GM12878 (cell line): Measurements from ENCODE around the gene DTX4. TPM values are rescaled to one million over a fixed set of nuclear protein-coding genes. Genes with fewer than 3 reads are reported as not detected.

Experiments used
- BHLHE40 ChIP-seq, 2 experiments: fragments of 450-650 bp in 1 of 2; IDR thresholded peaks; 2 replicates each; pipeline ENCODE4 v1.6.1; 2011 to 2017; ENCODE audit warnings: low read depth in 2 of 2, borderline replicate concordance in 1 of 2, improper control_type of control experiment in 1 of 2, low read length in 1 of 2, mild to moderate bottlenecking in 1 of 2
- E2F8 ChIP-seq: fragments of 450-650 bp; IDR thresholded peaks from 2 replicates; pipeline ENCODE4 v1.6.1; 2018; ENCODE audit warnings: mild to moderate bottlenecking, low read depth, moderate library complexity; ENCODE audit not compliant: partially characterized antibody
- HCFC1 ChIP-seq: fragments of 150-350 bp; IDR thresholded peaks from 2 replicates; pipeline ENCODE4 v1.6.1; 2014; ENCODE audit warnings: low read length
- HDAC6 ChIP-seq: fragments of 200-600 bp; sonication (generic); IDR thresholded peaks from one replicate; pipeline ENCODE4 v1.8.0; 2017; ENCODE audit warnings: antibody characterized with exemption; ENCODE audit not compliant: unreplicated experiment
- IRF3 ChIP-seq: fragments of 450-650 bp; IDR thresholded peaks from 2 replicates; pipeline ENCODE4 v1.6.1; 2014; ENCODE audit warnings: mild to moderate bottlenecking
- PML ChIP-seq: IDR thresholded peaks from 2 replicates; pipeline ENCODE4 v1.6.1; 2012; ENCODE audit warnings: low read length, inconsistent platforms
- RAD21 ChIP-seq: IDR thresholded peaks from 2 replicates; pipeline ENCODE4 v1.6.1; 2011; ENCODE audit warnings: mild to moderate bottlenecking, low read depth, low read length, moderate library complexity; ENCODE audit not compliant: insufficient read depth
- RELA ChIP-seq: fragments of 450-650 bp; IDR thresholded peaks from 2 replicates; pipeline ENCODE4 v1.8.0; 2014; ENCODE audit warnings: borderline replicate concordance; ENCODE audit not compliant: partially characterized antibody
- REST ChIP-seq: IDR thresholded peaks from 2 replicates; pipeline ENCODE4 v1.6.1; 2012; ENCODE audit warnings: mild to moderate bottlenecking, low read depth, low read length
- SKIL ChIP-seq: fragments of 450-650 bp; IDR thresholded peaks from 2 replicates; pipeline ENCODE4 v1.6.1; 2017; ENCODE audit warnings: mild to moderate bottlenecking, low read depth, inconsistent platforms; ENCODE audit not compliant: poor library complexity, severe bottlenecking
- SMAD1 ChIP-seq: fragments of 450-650 bp; IDR thresholded peaks from 2 replicates; pipeline ENCODE4 v1.6.1; 2018; ENCODE audit warnings: mild to moderate bottlenecking, low read depth; ENCODE audit not compliant: partially characterized antibody
- SREBF2 ChIP-seq: IDR thresholded peaks from 2 replicates; pipeline ENCODE4 v1.6.1; 2012; ENCODE audit warnings: mild to moderate bottlenecking, low read length
- TBL1XR1 ChIP-seq: IDR thresholded peaks from 2 replicates; pipeline ENCODE4 v1.6.1; 2012; ENCODE audit warnings: low read depth, low read length, improper control_type of control experiment
- WRNIP1 ChIP-seq: IDR thresholded peaks from 2 replicates; pipeline ENCODE4 v1.6.1; 2011; ENCODE audit warnings: low read depth, low read length, improper control_type of control experiment, borderline replicate concordance
- ZBTB4 ChIP-seq: fragments of 450-650 bp; formaldehyde crosslinking; IDR thresholded peaks from 2 replicates; pipeline ENCODE4 v1.4.0; 2022; ENCODE audit warnings: mild to moderate bottlenecking, moderate library complexity
- polyA plus RNA-seq, 11 experiments: library from polyadenylated mRNA; depleted of rRNA in 4 of 11; unstranded in 6 of 11; stranded (reverse) in 5 of 11; fragments of >200 nt; fragmentation: Nextera tagmentation in 4 of 11; fragmentation: Illumina TruSeq in 1 of 11; extraction: Ambion mirVana in 4 of 11; extraction: Trizol in 1 of 11; gene quantifications; 1 replicate in 1 of 11; 2 replicates in 10 of 11; pipeline versions ENCODE4 v1.2.1 to v1.2.3, GENCODE V29; 2011 to 2016; ENCODE audit warnings: inconsistent platforms in 2 of 11, missing spikeins in 2 of 11, low read depth in 1 of 11
- total RNA-seq, 4 experiments: library from RNA; depleted of rRNA in 3 of 4; stranded (reverse); fragments of >200 nt in 3 of 4; fragmentation: Illumina TruSeq in 1 of 4; extraction: Trizol in 1 of 4; gene quantifications; 2 replicates each; pipeline versions ENCODE4 v1.2.1 to v1.2.3, GENCODE V29; 2013 to 2021

DTX4 gene
- total and polyA plus RNA-seq, 10 of the 15 experiments (the other 5 are each of a cell fraction or from before 2014, with no cell fraction given): 3.8 to 25.8 (median 10.5) TPM

GRCh38 chr11:59216641-59217564 is 45.0 kb downstream of the DTX4 start (continued):
- no peak for TF ChIP-seq IRF3
- no peak; the same call in 1 of the 2 replicates for TF ChIP-seq SREBF2
- TF ChIP-seq RAD21: peak; percentile 40
- TF ChIP-seq SKIL: peak; percentile 97
- TF ChIP-seq ZBTB4: no peak
- peak; percentile 97 for TF ChIP-seq TBL1XR1
- TF ChIP-seq HDAC6: no peak
- TF ChIP-seq SMAD1: peak; percentile 96
- TF ChIP-seq HCFC1: no peak
- TF ChIP-seq PML: peak; percentile 85
- TF ChIP-seq RELA: peak; percentile 55
- TF ChIP-seq BHLHE40 (IDR thresholded peaks at IDR 0.05; ENCODE audit: borderline replicate concordance in 1 of 2, low read depth in 2 of 2, low read length in 1 of 2): peak; percentile 99
- peak; percentile 78 for TF ChIP-seq E2F8
- TF ChIP-seq WRNIP1: no peak
- TF ChIP-seq REST: no peak
